ENCODE measurements around the gene TPRA1. TPM values are rescaled to one million over a fixed set of nuclear protein-coding genes. Genes with fewer than 3 reads are reported as not detected.

TPRA1 gene
- total and polyA plus RNA-seq, 2 of the 4 experiments (the other 2 are of a cell fraction), result 17.9 to 40.1 TPM

- peak overlapping the region; percentile 64; the same call in 1 of the 2 replicates for H4K5ac ChIP-seq (ENCODE audit: low read depth, low read length)
- H3K79me1 ChIP-seq (ENCODE audit: low read depth in 1 of 2, low read length in 2 of 2), result no peaks in the 10 kb centered on the region
- in situ Hi-C loops (cut with MboI; ENCODE audit: low sequenced_read_pairs) (loop anchor here (10.0 kb wide), 1 partner anchor 872 kb away; no protein-coding TSS in a partner anchor), intact Hi-C loops (cut with micrococcal nuclease) (loop anchor here (10.0 kb wide), 1 partner anchor 542 kb away; no protein-coding TSS in a partner anchor), dilution Hi-C loops (cut with HindIII; ENCODE audit: low sequenced_read_pairs, unreplicated experiment) (no loop called here)
- no peaks in the 10 kb centered on the region; the same call in 1 of the 2 replicates for H3K4me1 ChIP-seq (ENCODE audit: control insufficient read depth, insufficient read depth, low read length)
- peak overlapping the region; percentile 58; the same call in 1 of the 2 replicates for H3K4me2 ChIP-seq (ENCODE audit: low read depth, low read length)
- TF ChIP-seq USF2 (IDR thresholded peaks at IDR 0.05; ENCODE audit: low read depth, low read length), result no peak
- TF ChIP-seq MXI1 (IDR thresholded peaks at IDR 0.05; ENCODE audit: borderline replicate concordance, low read depth, low read length), result no peak
- TF ChIP-seq CTCF (conservative IDR thresholded peaks at IDR 0.05; ENCODE audit: low read depth, low read length), result no peak
- no peak for TF ChIP-seq ELK1 (IDR thresholded peaks at IDR 0.05; ENCODE audit: borderline replicate concordance, low read depth, low read length)
- no peak for TF ChIP-seq MAZ (IDR thresholded peaks at IDR 0.05; ENCODE audit: borderline replicate concordance, low read depth, low read length)
- H3K36me3 ChIP-seq (ENCODE audit: control insufficient read depth, insufficient read depth, low read length), result no peaks in the 10 kb centered on the region
- no TSS peak for BruUV-seq (replicated peaks)
- H3K14ac ChIP-seq (replicated peaks; ENCODE audit: low read depth, low read length), result 0 out of 2 replicates have a peak overlapping the region, but pooled peaks have one; percentile 48
- peak overlapping the region; percentile 89 for H2AFZ ChIP-seq (replicated peaks; ENCODE audit: low read length, poor library complexity)
- no peak overlapping the region for H2BK5ac ChIP-seq (ENCODE audit: low read depth, low read length, poor library complexity, severe bottlenecking)
- H3K18ac ChIP-seq (ENCODE audit: low read depth, low read length), result no peak overlapping the region; the same call in 1 of the 2 replicates
- ChIA-PET POLR2A (ENCODE audit: unreplicated experiment) (no interaction called here), CTCF (interaction anchor here (0.5 to 0.7 kb wide), 3 partner anchors 27 to 954 kb away, joined by 3 to 5 read pairs (median 3); no protein-coding TSS in a partner anchor)
- H3K4me3 ChIP-seq (ENCODE audit: insufficient read depth, low read depth, low read length), result peak overlapping the region; percentile 41
- H3K27me3 ChIP-seq (ENCODE audit: control insufficient read depth, insufficient read depth, low read length), result peaks cover 12% of the 10 kb centered on the region
- no peaks in the 10 kb centered on the region for H3K9me1 ChIP-seq (ENCODE audit: insufficient read depth, low read length)
- no peak overlapping the region for H3K23ac ChIP-seq (ENCODE audit: low read depth, low read length)
- H3K56ac ChIP-seq (ENCODE audit: extremely low read depth, insufficient read depth, low read length), result no peak overlapping the region
- WGBS, 2 experiments (ENCODE audit: extremely low coverage in 2 of 2, insufficient read length in 1 of 2), result 32% methylated on average over 5 of the region's 24 CpGs; no CpG with 5 or more reads in 1 of the 2 experiments
- H3K4ac ChIP-seq (ENCODE audit: low read depth, low read length), result no peak overlapping the region; the same call in 1 of the 2 replicates
- no peak for DNase-seq
- H3K9ac ChIP-seq (ENCODE audit: low read depth, low read length), result peak overlapping the region; percentile 30; the same call in 1 of the 2 replicates
- no peak overlapping the region for H3K27ac ChIP-seq (ENCODE audit: insufficient read depth, low read length)
- peak overlapping the region; percentile 83 to 85; a peak in 2 of 4 replicates for H4K8ac ChIP-seq (ENCODE audit: low read depth in 2 of 2, low read length in 2 of 2)
- H2BK15ac ChIP-seq (ENCODE audit: low read depth, low read length), result no peak overlapping the region
- H3K9me3 ChIP-seq (ENCODE audit: control insufficient read depth, insufficient read depth, low read length), result no peaks in the 10 kb centered on the region
- no peak overlapping the region for H2AK9ac ChIP-seq (replicated peaks; ENCODE audit: low read depth, low read length, poor library complexity)
- no peaks in the 10 kb centered on the region for H4K20me1 ChIP-seq (ENCODE audit: insufficient read depth, low read length)
- no peak overlapping the region for H2BK120ac ChIP-seq (ENCODE audit: low read depth, low read length)
- H2AK5ac ChIP-seq (ENCODE audit: low read depth, low read length), result 0 out of 2 replicates have a peak overlapping the region, but pooled peaks have one; percentile 4
- ATAC-seq (ENCODE audit: low read depth), result no peak; the same call in 1 of the 2 replicates
- no peak overlapping the region for H2BK20ac ChIP-seq (ENCODE audit: low read depth, low read length)
- no peak overlapping the region for H4K91ac ChIP-seq (ENCODE audit: insufficient read depth, low read depth, low read length)
Observed at GRCh38 chr3:127546970-127547733, 43.4 kb downstream of the TPRA1 start.
